ENCODE measurements around the gene KIF1A.

Gene KIF1A

GRCh38 chr2:240713071-240713927 is 106.7 kb downstream of the KIF1A start:
- no peak for DNase-seq (ENCODE audit: low read depth)

GRCh38 chr2:240712121-240712520 is 107.9 kb downstream of the KIF1A start:
- TF ChIP-seq CTCF (conservative IDR thresholded peaks at IDR 0.05; ENCODE audit: low read length): no peak
- no peak for DNase-seq (ENCODE audit: low read depth)

More at GRCh38 chr2:240713071-240713927, 106.7 kb downstream of the KIF1A start:
- no peak overlapping the region for H3K4me3 ChIP-seq (ENCODE audit: low read length)
- TF ChIP-seq CTCF (conservative IDR thresholded peaks at IDR 0.05; ENCODE audit: low read length): no peak

GRCh38 chr2:240711701-240712100 is 108.3 kb downstream of the KIF1A start:
- TF ChIP-seq CTCF (conservative IDR thresholded peaks at IDR 0.05; ENCODE audit: low read length): no peak
- no peak overlapping the region for H3K4me3 ChIP-seq (ENCODE audit: low read length)
- DNase-seq (ENCODE audit: low read depth): no peak

More at GRCh38 chr2:240712121-240712520, 107.9 kb downstream of the KIF1A start:
- no peak overlapping the region for H3K4me3 ChIP-seq (ENCODE audit: low read length)

GRCh38 chr2:240711296-240711695 is 108.7 kb downstream of the KIF1A start:
- DNase-seq (ENCODE audit: low read depth): no peak
- TF ChIP-seq CTCF (conservative IDR thresholded peaks at IDR 0.05; ENCODE audit: low read length): no peak

GRCh38 chr2:240708457-240708856 is 111.6 kb downstream of the KIF1A start:
- TF ChIP-seq CTCF (conservative IDR thresholded peaks at IDR 0.05; ENCODE audit: low read length): no peak
- DNase-seq (ENCODE audit: low read depth): no peak
- H3K4me3 ChIP-seq (ENCODE audit: low read length): no peak overlapping the region

More at GRCh38 chr2:240711296-240711695, 108.7 kb downstream of the KIF1A start:
- H3K4me3 ChIP-seq (ENCODE audit: low read length): no peak overlapping the region

GRCh38 chr2:240707821-240708220 is 112.2 kb downstream of the KIF1A start:
- DNase-seq (ENCODE audit: low read depth): no peak
- TF ChIP-seq CTCF (conservative IDR thresholded peaks at IDR 0.05; ENCODE audit: low read length): no peak
- H3K4me3 ChIP-seq (ENCODE audit: low read length): no peak overlapping the region
